CD8-positive, alpha-beta memory T cell (primary cell): Measurements from ENCODE around the gene NAV2. TPM values are rescaled to one million over a fixed set of nuclear protein-coding genes. Genes with fewer than 3 reads are reported as not detected.

Experiments
- CTCF ChIA-PET: fragments of 350-600 bp; sonication (Branson Sonifier 250); formaldehyde crosslinking; loops from one replicate; lab custom pipeline; 2021; ENCODE audit warnings: antibody characterized with exemption; lab: Charles Lee
- POLR2A ChIA-PET: fragments of 350-600 bp; sonication (Branson Sonifier 250); formaldehyde crosslinking; loops from one replicate; lab custom pipeline; 2021; ENCODE audit warnings: antibody characterized with exemption; lab: Charles Lee
- DNase-seq, 5 donors: peaks; one replicate each; pipeline versions ENCODE4 v3.0.0 to v3.0.0-alpha.2; 2020 to 2022; ENCODE audit warnings: mixed read lengths in 1 of 5
- H3K27ac ChIP-seq: one replicate; pipeline ENCODE4 v1.7.0; 2013; ENCODE audit warnings: low read depth, mild to moderate bottlenecking, low read length, moderate library complexity
- H3K27me3 ChIP-seq: 2 replicates; pipeline ENCODE4 v1.7.0; 2013; ENCODE audit warnings: low read length, mild to moderate bottlenecking; ENCODE audit not compliant: insufficient read depth, poor library complexity, severe bottlenecking
- H3K36me3 ChIP-seq: 2 replicates; pipeline ENCODE4 v1.7.0; 2013; ENCODE audit warnings: mild to moderate bottlenecking, low read length, moderate library complexity; ENCODE audit not compliant: insufficient read depth
- H3K4me1 ChIP-seq: 2 replicates; pipeline ENCODE4 v1.7.0; 2013; ENCODE audit warnings: mild to moderate bottlenecking, low read length, moderate library complexity; ENCODE audit not compliant: insufficient read depth
- H3K4me3 ChIP-seq: 2 replicates; pipeline ENCODE4 v1.7.0; 2013; ENCODE audit warnings: mild to moderate bottlenecking, low read length
- H3K9me3 ChIP-seq: 2 replicates; pipeline ENCODE4 v1.7.0; 2013; ENCODE audit warnings: mild to moderate bottlenecking, low read length
- H3K27ac Mint-ChIP-seq, 8 donors: one replicate each; pipeline ENCODE4 v1.8.0; 2020 to 2021; ENCODE audit warnings: mixed read lengths in 8 of 8, mild to moderate bottlenecking in 6 of 8, inconsistent platforms in 3 of 8, moderate library complexity in 3 of 8
- H3K27me3 Mint-ChIP-seq, 2 donors: one replicate each; pipeline ENCODE4 v1.8.0; 2020 to 2021; ENCODE audit warnings: mixed read lengths in 2 of 2, mild to moderate bottlenecking in 1 of 2, moderate library complexity in 1 of 2
- H3K36me3 Mint-ChIP-seq, 3 donors: one replicate each; pipeline ENCODE4 v1.8.0; 2020 to 2021; ENCODE audit warnings: mixed read lengths in 3 of 3, inconsistent platforms in 1 of 3, mild to moderate bottlenecking in 1 of 3
- H3K4me1 Mint-ChIP-seq, 3 donors: one replicate each; pipeline ENCODE4 v1.8.0; 2020 to 2021; ENCODE audit warnings: mixed read lengths in 3 of 3, inconsistent platforms in 1 of 3, mild to moderate bottlenecking in 1 of 3
- H3K4me3 Mint-ChIP-seq, 7 donors: one replicate each; pipeline ENCODE4 v1.8.0; 2020 to 2021; ENCODE audit warnings: mixed read lengths in 7 of 7, mild to moderate bottlenecking in 6 of 7, moderate library complexity in 4 of 7, inconsistent platforms in 2 of 7
- H3K9me3 Mint-ChIP-seq, 5 donors: one replicate each; pipeline ENCODE4 v1.8.0; 2020 to 2022; ENCODE audit warnings: mixed read lengths in 5 of 5, mild to moderate bottlenecking in 3 of 5, moderate library complexity in 2 of 5, inconsistent platforms in 1 of 5
- polyA plus RNA-seq: library from polyadenylated mRNA; unstranded; fragments of 300-500 nt; fragmentation: Illumina TruSeq; gene quantifications from one replicate; pipeline ENCODE4 v1.2.3, GENCODE V29; 2021
- total RNA-seq, 2 experiments: library from RNA; stranded (reverse); gene quantifications; one replicate each; pipeline ENCODE4 v1.2.3, GENCODE V29; 2021

NAV2 gene
- total and polyA plus RNA-seq, 3 experiments from 2014 or later, result 0.42 to 1.2 (median 1.1) TPM

GRCh38 chr11:19953909-19954308, 241.3 kb downstream of the NAV2 start:
- DNase-seq, result no peak

GRCh38 chr11:19954899-19955298, 242.3 kb downstream of the NAV2 start:
- Mint-ChIP-seq H3K9me3 (no peaks in the 10 kb centered on the region), H3K36me3 (no peaks in the 10 kb centered on the region), H3K4me1 (peaks cover 6 to 11% (median 8%) of the 10 kb centered on the region in 3 donors), H3K4me3 (no peak overlapping the region), H3K27me3 (peaks cover 2 to 23% of the 10 kb centered on the region in 2 donors), H3K27ac (no peak overlapping the region)
- Histone ChIP-seq H3K9me3 (no peaks in the 10 kb centered on the region), H3K27me3 (no peaks in the 10 kb centered on the region), H3K4me1 (no peaks in the 10 kb centered on the region), H3K4me3 (no peak overlapping the region), H3K27ac (no peak overlapping the region), H3K36me3 (no peaks in the 10 kb centered on the region)
- ChIA-PET POLR2A (no interaction called here), CTCF (no interaction called here)
- DNase-seq, result no peak

More at GRCh38 chr11:19953909-19954308, 241.3 kb downstream of the NAV2 start:
- Mint-ChIP-seq H3K27me3 (peaks cover 2 to 23% of the 10 kb centered on the region in 2 donors), H3K36me3 (no peaks in the 10 kb centered on the region), H3K9me3 (no peaks in the 10 kb centered on the region), H3K27ac (no peak overlapping the region), H3K4me1 (peaks cover 6 to 11% (median 8%) of the 10 kb centered on the region in 3 donors), H3K4me3 (no peak overlapping the region)
- CTCF ChIA-PET, result no interaction called here
- no peaks in the 10 kb centered on the region for H3K36me3 ChIP-seq
- H3K27me3 ChIP-seq, result no peaks in the 10 kb centered on the region
- POLR2A ChIA-PET, result no interaction called here
- no peaks in the 10 kb centered on the region for H3K4me1 ChIP-seq
- no peaks in the 10 kb centered on the region for H3K9me3 ChIP-seq
- H3K27ac ChIP-seq, result no peak overlapping the region
- no peak overlapping the region for H3K4me3 ChIP-seq

- no peak overlapping the region for H3K4me3 ChIP-seq
- no peaks in the 10 kb centered on the region for H3K27me3 ChIP-seq
- H3K36me3 ChIP-seq, result no peaks in the 10 kb centered on the region
- Mint-ChIP-seq H3K27ac (no peak overlapping the region), H3K27me3 (peaks cover 2 to 23% of the 10 kb centered on the region in 2 donors), H3K4me3 (no peak overlapping the region), H3K9me3 (no peaks in the 10 kb centered on the region), H3K36me3 (no peaks in the 10 kb centered on the region), H3K4me1 (peaks cover 6 to 11% (median 8%) of the 10 kb centered on the region in 3 donors)
- no peaks in the 10 kb centered on the region for H3K4me1 ChIP-seq
- ChIA-PET POLR2A (no interaction called here), CTCF (no interaction called here)
- H3K9me3 ChIP-seq, result no peaks in the 10 kb centered on the region
- DNase-seq, result no peak
- H3K27ac ChIP-seq, result no peak overlapping the region
These were observed 243.0 kb downstream of the NAV2 start for GRCh38 chr11:19955660-19956059.

- POLR2A ChIA-PET, result no interaction called here
- no peak for DNase-seq
- H3K4me1 ChIP-seq, result no peaks in the 10 kb centered on the region
- H3K27ac ChIP-seq, result no peak overlapping the region
- CTCF ChIA-PET, result no interaction called here
- peaks cover 6 to 9% (median 8%) of the 10 kb centered on the region in 3 donors for H3K4me1 Mint-ChIP-seq
- H3K27me3 Mint-ChIP-seq, result peaks cover 2 to 23% of the 10 kb centered on the region in 2 donors
- H3K4me3 Mint-ChIP-seq, result no peak overlapping the region
- H3K9me3 ChIP-seq, result no peaks in the 10 kb centered on the region
- no peaks in the 10 kb centered on the region for H3K36me3 ChIP-seq
- H3K4me3 ChIP-seq, result no peak overlapping the region
- H3K27me3 ChIP-seq, result no peaks in the 10 kb centered on the region
- H3K27ac Mint-ChIP-seq, result no peak overlapping the region
- no peaks in the 10 kb centered on the region for H3K9me3 Mint-ChIP-seq
- H3K36me3 Mint-ChIP-seq, result no peaks in the 10 kb centered on the region
These were observed 243.6 kb downstream of the NAV2 start for GRCh38 chr11:19956228-19956627.

- no peaks in the 10 kb centered on the region for H3K9me3 Mint-ChIP-seq
- H3K27me3 ChIP-seq, result no peaks in the 10 kb centered on the region
- no peak overlapping the region for H3K27ac ChIP-seq
- no peak overlapping the region for H3K4me3 ChIP-seq
- no peak overlapping the region for H3K27ac Mint-ChIP-seq
- no peak overlapping the region for H3K4me3 Mint-ChIP-seq
- ChIA-PET CTCF (no interaction called here), POLR2A (no interaction called here)
- H3K36me3 ChIP-seq, result no peaks in the 10 kb centered on the region
- H3K9me3 ChIP-seq, result no peaks in the 10 kb centered on the region
- H3K4me1 Mint-ChIP-seq, result no peaks in the 10 kb centered on the region
- H3K27me3 Mint-ChIP-seq, result peaks cover 4 to 18% of the 10 kb centered on the region in 2 donors
- no peaks in the 10 kb centered on the region for H3K36me3 Mint-ChIP-seq
- DNase-seq, result no peak
- no peaks in the 10 kb centered on the region for H3K4me1 ChIP-seq
These were observed 244.8 kb downstream of the NAV2 start for GRCh38 chr11:19957294-19957943.

GRCh38 chr11:19958204-19958603, 245.6 kb downstream of the NAV2 start:
- no peak overlapping the region for H3K4me3 Mint-ChIP-seq
- H3K27me3 Mint-ChIP-seq, result peaks cover 6 to 16% of the 10 kb centered on the region in 2 donors
- no peak for DNase-seq
- no peaks in the 10 kb centered on the region for H3K36me3 Mint-ChIP-seq
- H3K27ac Mint-ChIP-seq, result no peak overlapping the region
- Histone ChIP-seq H3K27me3 (no peaks in the 10 kb centered on the region), H3K27ac (no peak overlapping the region), H3K4me1 (no peaks in the 10 kb centered on the region), H3K36me3 (no peaks in the 10 kb centered on the region), H3K4me3 (no peak overlapping the region), H3K9me3 (no peaks in the 10 kb centered on the region)
- ChIA-PET CTCF (no interaction called here), POLR2A (no interaction called here)
- H3K4me1 Mint-ChIP-seq, result peaks cover 1 to 4% (median 2%) of the 10 kb centered on the region in 3 donors
- H3K9me3 Mint-ChIP-seq, result no peaks in the 10 kb centered on the region

GRCh38 chr11:19959210-19959609, 246.6 kb downstream of the NAV2 start:
- no peak for DNase-seq
- Histone ChIP-seq H3K4me3 (no peak overlapping the region), H3K9me3 (no peaks in the 10 kb centered on the region), H3K4me1 (peaks cover 5% of the 10 kb centered on the region), H3K36me3 (no peaks in the 10 kb centered on the region), H3K27me3 (no peaks in the 10 kb centered on the region), H3K27ac (no peak overlapping the region)
- Mint-ChIP-seq H3K4me1 (peaks cover 12 to 14% (median 12%) of the 10 kb centered on the region in 3 donors), H3K27me3 (peaks cover 8 to 9% of the 10 kb centered on the region in 2 donors), H3K27ac (no peak overlapping the region), H3K9me3 (no peaks in the 10 kb centered on the region), H3K4me3 (no peak overlapping the region), H3K36me3 (no peaks in the 10 kb centered on the region)
- CTCF ChIA-PET, result no interaction called here
- POLR2A ChIA-PET, result no interaction called here

- H3K4me3 ChIP-seq, result no peak overlapping the region
- Mint-ChIP-seq H3K4me1 (peaks cover 13 to 14% (median 13%) of the 10 kb centered on the region in 3 donors), H3K4me3 (no peak overlapping the region), H3K36me3 (no peaks in the 10 kb centered on the region), H3K27ac (no peak overlapping the region), H3K9me3 (no peaks in the 10 kb centered on the region), H3K27me3 (peaks cover 8 to 9% of the 10 kb centered on the region in 2 donors)
- no peaks in the 10 kb centered on the region for H3K36me3 ChIP-seq
- H3K9me3 ChIP-seq, result no peaks in the 10 kb centered on the region
- H3K27me3 ChIP-seq, result no peaks in the 10 kb centered on the region
- POLR2A ChIA-PET, result no interaction called here
- H3K27ac ChIP-seq, result no peak overlapping the region
- CTCF ChIA-PET, result interaction anchor here (1.5 kb wide), 1 partner anchor 8 kb away, joined by 4 read pairs; no protein-coding TSS in a partner anchor
- DNase-seq, result no peak
- H3K4me1 ChIP-seq, result peaks cover 6% of the 10 kb centered on the region
These were observed 247.0 kb downstream of the NAV2 start for GRCh38 chr11:19959648-19960059.
